GM11168 (cell line): ENCODE measurements around the gene HHIPL1.

Experiments used
- in situ Hi-C: fragments of 300-500 bp; cut with MboI; formaldehyde crosslinking; loops from one replicate; pipeline ENCODE4 v1.12.0; 2022; ENCODE audit warnings: low sequenced_read_pairs; ENCODE audit not compliant: unreplicated experiment

HHIPL1 gene

GRCh38 chr14:99703381-99703780 is 58.5 kb downstream of the HHIPL1 start:
- in situ Hi-C loops = no loop called here

GRCh38 chr14:99704037-99704436 is 59.1 kb downstream of the HHIPL1 start:
- in situ Hi-C loops = no loop called here

- in situ Hi-C loops = no loop called here
Measured at GRCh38 chr14:99706107-99706900, 61.4 kb downstream of the HHIPL1 start.

GRCh38 chr14:99707420-99707819 is 62.5 kb downstream of the HHIPL1 start:
- in situ Hi-C loops = no loop called here

GRCh38 chr14:99707921-99708320 is 63.0 kb downstream of the HHIPL1 start:
- in situ Hi-C loops = no loop called here

- in situ Hi-C loops = no loop called here
Measured at GRCh38 chr14:99708449-99708848, 63.5 kb downstream of the HHIPL1 start.

- in situ Hi-C loops = no loop called here
Measured at GRCh38 chr14:99713972-99714371, 69.0 kb downstream of the HHIPL1 start.

- in situ Hi-C loops = no loop called here
Measured at GRCh38 chr14:99715266-99716000, 70.5 kb downstream of the HHIPL1 start.

GRCh38 chr14:99716091-99716849 is 71.3 kb downstream of the HHIPL1 start:
- in situ Hi-C loops = no loop called here

GRCh38 chr14:99716850-99717681 is 72.1 kb downstream of the HHIPL1 start:
- in situ Hi-C loops = no loop called here

- in situ Hi-C loops = no loop called here
Measured at GRCh38 chr14:99717682-99718013, 72.7 kb downstream of the HHIPL1 start.

- in situ Hi-C loops = no loop called here
Measured at GRCh38 chr14:99718031-99718810, 73.3 kb downstream of the HHIPL1 start.

GRCh38 chr14:99718811-99719192 is 73.9 kb downstream of the HHIPL1 start:
- in situ Hi-C loops = no loop called here

- in situ Hi-C loops = no loop called here
Measured at GRCh38 chr14:99720941-99721791, 76.2 kb downstream of the HHIPL1 start.

- in situ Hi-C loops = no loop called here
Measured at GRCh38 chr14:99721792-99722516, 77.0 kb downstream of the HHIPL1 start.

- in situ Hi-C loops = no loop called here
Measured at GRCh38 chr14:99722741-99723140, 77.8 kb downstream of the HHIPL1 start.

- in situ Hi-C loops = no loop called here
Measured at GRCh38 chr14:99724196-99724891, 79.4 kb downstream of the HHIPL1 start.
